Activated CD4-positive, alpha-beta T cell treated with anti-CD3 and anti-CD28 coated beads for 36 hours (primary cell): ENCODE measurements around the gene PTCH2. TPM values are rescaled to one million over a fixed set of nuclear protein-coding genes. Genes with fewer than 3 reads are reported as not detected.

ENCODE experiments used
- ATAC-seq: fragments of 200-7000 bp; cut with Tn5 transposase; one replicate; pipeline ENCODE4 v1.10.0; 2021; ENCODE audit warnings: mild to moderate bottlenecking, moderate library complexity
- CTCF ChIA-PET: fragments of 350-600 bp; sonication (Branson Sonifier 250); formaldehyde crosslinking; loops from one replicate; lab custom pipeline; 2021; ENCODE audit warnings: antibody characterized with exemption; lab: Charles Lee
- POLR2A ChIA-PET: fragments of 350-600 bp; sonication (Branson Sonifier 250); formaldehyde crosslinking; loops from one replicate; lab custom pipeline; 2021; ENCODE audit warnings: antibody characterized with exemption, inconsistent platforms; lab: Charles Lee
- DNase-seq: peaks from one replicate; pipeline ENCODE4 v3.0.0-alpha.2; 2020
- H3K27ac Mint-ChIP-seq: one replicate; pipeline ENCODE4 v1.8.0; 2021; ENCODE audit warnings: mixed read lengths
- H3K27me3 Mint-ChIP-seq: one replicate; pipeline ENCODE4 v1.8.0; 2021; ENCODE audit warnings: mixed read lengths
- H3K36me3 Mint-ChIP-seq: one replicate; pipeline ENCODE4 v1.8.0; 2021; ENCODE audit warnings: low read depth, mixed read lengths
- H3K4me1 Mint-ChIP-seq: one replicate; pipeline ENCODE4 v1.8.0; 2021; ENCODE audit warnings: mixed read lengths
- H3K4me3 Mint-ChIP-seq: one replicate; pipeline ENCODE4 v1.8.0; 2021; ENCODE audit warnings: mild to moderate bottlenecking, moderate library complexity, mixed read lengths
- H3K9me3 Mint-ChIP-seq: one replicate; pipeline ENCODE4 v1.8.0; 2021; ENCODE audit warnings: low read depth, mixed read lengths
- intact Hi-C, 2 experiments: fragments of 100-400 bp; cut with DNase I in 1 of 2; cut with micrococcal nuclease in 1 of 2; formaldehyde crosslinking; loops; one replicate each; pipeline versions ENCODE4 v1.14.2 to v1.15.1; 2022 to 2024; cut with DNase I, micrococcal nuclease
- total RNA-seq, 2 experiments: library from RNA; stranded (reverse); gene quantifications; one replicate each; pipeline ENCODE4 v1.2.3, GENCODE V29; 2021

The PTCH2 gene
- total RNA-seq: under 1 TPM; 0.37 to 0.69 TPM

GRCh38 chr1:44842862-44843655 lies at the start of gene PTCH2:
Gene PTCH2 (minus strand): TSS chr1:44843253. CDS start chr1:44842932, 321 bp downstream.
- ChIA-PET CTCF (interaction anchor here (0.5 kb wide), 1 partner anchor 24 kb away, joined by 3 read pairs; no protein-coding TSS in a partner anchor), POLR2A (interaction anchor here (0.6 to 0.8 kb wide), 2 partner anchors 24 to 46 kb away, joined by 5 to 6 read pairs; no protein-coding TSS in a partner anchor)
- no peaks in the 10 kb centered on the region for H3K9me3 Mint-ChIP-seq
- ATAC-seq (peak; percentile 57), DNase-seq (peak; percentile 26)
- H3K4me1 Mint-ChIP-seq: no peaks in the 10 kb centered on the region
- H3K27me3 Mint-ChIP-seq: peaks cover 18% of the 10 kb centered on the region
- no peak within 1 kb of the TSS for H3K27ac Mint-ChIP-seq
- peaks cover 4% of the 10 kb centered on the region for H3K36me3 Mint-ChIP-seq
- intact Hi-C loops: no loop called here
- H3K4me3 Mint-ChIP-seq: no peak within 1 kb of the TSS

GRCh38 chr1:44890007-44890406 lies 47.0 kb upstream of the PTCH2 start:
- CTCF ChIA-PET: interaction anchor here (0.6 to 0.7 kb wide), 2 partner anchors 23 to 45 kb away, joined by 3 read pairs; no protein-coding TSS in a partner anchor
- H3K9me3 Mint-ChIP-seq: peaks cover 20% of the 10 kb centered on the region
- no peak for ATAC-seq
- H3K4me3 Mint-ChIP-seq: no peak overlapping the region
- H3K36me3 Mint-ChIP-seq: peaks cover 78% of the 10 kb centered on the region
- intact Hi-C loops: no loop called here
- no peaks in the 10 kb centered on the region for H3K4me1 Mint-ChIP-seq
- POLR2A ChIA-PET: no interaction called here
- DNase-seq: no peak
- no peaks in the 10 kb centered on the region for H3K27me3 Mint-ChIP-seq
- H3K27ac Mint-ChIP-seq: no peak overlapping the region

GRCh38 chr1:44885406-44885805 lies 42.4 kb upstream of the PTCH2 start:
- Mint-ChIP-seq H3K9me3 (peaks cover 15% of the 10 kb centered on the region), H3K27me3 (no peaks in the 10 kb centered on the region), H3K36me3 (peaks cover 65% of the 10 kb centered on the region), H3K27ac (no peak overlapping the region), H3K4me1 (no peaks in the 10 kb centered on the region), H3K4me3 (no peak overlapping the region)
- ChIA-PET POLR2A (no interaction called here), CTCF (no interaction called here)
- DNase-seq: no peak
- intact Hi-C loops: loop anchor here in 1 of 2 experiments (1.0 kb wide), 1 partner anchor 28 kb away; no protein-coding TSS in a partner anchor
- no peak for ATAC-seq

- no peak overlapping the region for H3K4me3 Mint-ChIP-seq
- H3K36me3 Mint-ChIP-seq: peaks cover 60% of the 10 kb centered on the region
- DNase-seq (no peak), ATAC-seq (no peak)
- H3K27me3 Mint-ChIP-seq: no peaks in the 10 kb centered on the region
- CTCF ChIA-PET: interaction anchor here (0.9 kb wide), 1 partner anchor 47 kb away, joined by 4 read pairs; no protein-coding TSS in a partner anchor
- no peaks in the 10 kb centered on the region for H3K4me1 Mint-ChIP-seq
- peaks cover 10% of the 10 kb centered on the region for H3K9me3 Mint-ChIP-seq
- POLR2A ChIA-PET: no interaction called here
- no peak overlapping the region for H3K27ac Mint-ChIP-seq
- intact Hi-C loops: loop anchor here in 1 of 2 experiments (1.0 kb wide), 1 partner anchor 27 kb away; no protein-coding TSS in a partner anchor
Measured at GRCh38 chr1:44884746-44885145, 41.7 kb upstream of the PTCH2 start.

- CTCF ChIA-PET: interaction anchor here (0.7 to 1.2 kb wide), 2 partner anchors 227 to 928 kb away, joined by 3 read pairs; no protein-coding TSS in a partner anchor
Measured at GRCh38 chr1:44881011-44881632, 38.1 kb upstream of the PTCH2 start.

GRCh38 chr1:44874155-44874554 lies 31.1 kb upstream of the PTCH2 start:
- no peaks in the 10 kb centered on the region for H3K27me3 Mint-ChIP-seq

More at GRCh38 chr1:44881011-44881632, 38.1 kb upstream of the PTCH2 start:
- Mint-ChIP-seq H3K36me3 (peaks cover 37% of the 10 kb centered on the region), H3K27me3 (no peaks in the 10 kb centered on the region), H3K4me1 (no peaks in the 10 kb centered on the region), H3K9me3 (peaks cover 3% of the 10 kb centered on the region), H3K27ac (no peak overlapping the region), H3K4me3 (no peak overlapping the region)
- ATAC-seq (no peak), DNase-seq (no peak)
- intact Hi-C loops: no loop called here
- POLR2A ChIA-PET: no interaction called here

GRCh38 chr1:44870096-44870495 lies 27.0 kb upstream of the PTCH2 start:
- H3K27ac Mint-ChIP-seq: no peak overlapping the region
- DNase-seq (no peak), ATAC-seq (no peak)
- CTCF ChIA-PET: interaction anchor here (0.7 to 1.4 kb wide), 3 partner anchors 33 to 459 kb away, joined by 3 to 5 read pairs (median 3); no protein-coding TSS in a partner anchor
- H3K4me3 Mint-ChIP-seq: no peak overlapping the region
- H3K9me3 Mint-ChIP-seq: no peaks in the 10 kb centered on the region
- no peaks in the 10 kb centered on the region for H3K27me3 Mint-ChIP-seq
- peaks cover 30% of the 10 kb centered on the region for H3K36me3 Mint-ChIP-seq
- POLR2A ChIA-PET: no interaction called here
- H3K4me1 Mint-ChIP-seq: no peaks in the 10 kb centered on the region
- intact Hi-C loops: no loop called here

More at GRCh38 chr1:44874155-44874554, 31.1 kb upstream of the PTCH2 start:
- Mint-ChIP-seq H3K27ac (no peak overlapping the region), H3K36me3 (peaks cover 33% of the 10 kb centered on the region), H3K4me3 (no peak overlapping the region), H3K9me3 (no peaks in the 10 kb centered on the region), H3K4me1 (no peaks in the 10 kb centered on the region)
- ChIA-PET POLR2A (no interaction called here), CTCF (no interaction called here)
- no peak for ATAC-seq
- no peak for DNase-seq
- intact Hi-C loops: no loop called here

GRCh38 chr1:44867801-44868200 lies 24.7 kb upstream of the PTCH2 start:
- peaks cover 21% of the 10 kb centered on the region for H3K36me3 Mint-ChIP-seq
- intact Hi-C loops: no loop called here

GRCh38 chr1:44862829-44863401 lies 19.9 kb upstream of the PTCH2 start:
- DNase-seq (no peak), ATAC-seq (peak; percentile 79)
- Mint-ChIP-seq H3K27me3 (no peaks in the 10 kb centered on the region), H3K27ac (no peak overlapping the region), H3K4me3 (no peak overlapping the region), H3K36me3 (peaks cover 12% of the 10 kb centered on the region), H3K9me3 (no peaks in the 10 kb centered on the region), H3K4me1 (peaks cover 2% of the 10 kb centered on the region)
- intact Hi-C loops: no loop called here
- POLR2A ChIA-PET: interaction anchor here (1.4 kb wide), 1 partner anchor 141 kb away, joined by 4 read pairs; no protein-coding TSS in a partner anchor
- CTCF ChIA-PET: interaction anchor here (0.7 kb wide), 1 partner anchor 158 kb away, joined by 3 read pairs; no protein-coding TSS in a partner anchor

More at GRCh38 chr1:44867801-44868200, 24.7 kb upstream of the PTCH2 start:
- POLR2A ChIA-PET: interaction anchor here (1.1 kb wide), 1 partner anchor 118 kb away, joined by 4 read pairs; no protein-coding TSS in a partner anchor
- DNase-seq (no peak), ATAC-seq (no peak)
- no peak overlapping the region for H3K27ac Mint-ChIP-seq
- CTCF ChIA-PET: interaction anchor here (0.7 to 0.8 kb wide), 2 partner anchors 216 to 1095 kb away, joined by 3 to 5 read pairs; no protein-coding TSS in a partner anchor
- peaks cover 2% of the 10 kb centered on the region for H3K4me1 Mint-ChIP-seq
- no peak overlapping the region for H3K4me3 Mint-ChIP-seq
- no peaks in the 10 kb centered on the region for H3K27me3 Mint-ChIP-seq
- H3K9me3 Mint-ChIP-seq: no peaks in the 10 kb centered on the region

- POLR2A ChIA-PET: no interaction called here
- CTCF ChIA-PET: interaction anchor here (0.5 to 1.0 kb wide), 2 partner anchors 27 to 204 kb away, joined by 3 read pairs; no protein-coding TSS in a partner anchor
- Mint-ChIP-seq H3K36me3 (peaks cover 18% of the 10 kb centered on the region), H3K27me3 (no peaks in the 10 kb centered on the region), H3K4me3 (no peak overlapping the region), H3K27ac (no peak overlapping the region), H3K9me3 (no peaks in the 10 kb centered on the region), H3K4me1 (peaks cover 2% of the 10 kb centered on the region)
- DNase-seq (no peak), ATAC-seq (no peak)
- intact Hi-C loops: no loop called here
Measured at GRCh38 chr1:44860891-44861425, 17.9 kb upstream of the PTCH2 start.

- peaks cover 2% of the 10 kb centered on the region for H3K4me1 Mint-ChIP-seq
- no peak overlapping the region for H3K4me3 Mint-ChIP-seq
- peaks cover 17% of the 10 kb centered on the region for H3K36me3 Mint-ChIP-seq
- ChIA-PET CTCF (no interaction called here), POLR2A (no interaction called here)
- H3K9me3 Mint-ChIP-seq: no peaks in the 10 kb centered on the region
- intact Hi-C loops: no loop called here
- H3K27me3 Mint-ChIP-seq: no peaks in the 10 kb centered on the region
- no peak for DNase-seq
- H3K27ac Mint-ChIP-seq: no peak overlapping the region
- no peak for ATAC-seq
Measured at GRCh38 chr1:44860331-44860730, 17.3 kb upstream of the PTCH2 start.
